GM04503 (cell line): ENCODE results near the gene APOBEC4.

Experiments used
- DNase-seq: peaks from one replicate; pipeline ENCODE4 v3.0.0-alpha.2; 2012; ENCODE audit warnings: low read depth

Gene APOBEC4

DNA sequence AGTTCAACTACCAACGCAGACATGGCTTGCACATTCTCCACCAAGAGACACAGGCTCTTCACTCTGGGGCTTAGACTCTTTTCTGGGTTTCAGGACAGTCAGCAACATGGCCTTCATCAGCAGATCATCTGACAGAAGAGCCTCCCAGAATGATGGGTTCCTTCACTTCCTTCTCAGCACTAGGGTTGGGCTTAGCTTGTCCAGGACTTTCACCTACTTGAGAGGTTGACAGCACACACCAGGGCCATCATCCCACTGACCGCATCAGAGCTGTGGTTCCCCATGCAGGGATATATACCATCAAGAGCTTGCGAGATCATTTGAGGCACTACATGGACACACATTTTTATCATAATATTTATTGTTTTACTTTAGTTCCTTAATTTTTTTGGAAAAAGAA lies 52.5 kb downstream of the APOBEC4 start:
- DNase-seq = no peak

GRCh38 chr1:183600136-183600535 lies 53.0 kb downstream of the APOBEC4 start:
- peak; percentile 78 for DNase-seq

GRCh38 chr1:183598386-183598785 lies 54.7 kb downstream of the APOBEC4 start:
- DNase-seq = no peak

DNA sequence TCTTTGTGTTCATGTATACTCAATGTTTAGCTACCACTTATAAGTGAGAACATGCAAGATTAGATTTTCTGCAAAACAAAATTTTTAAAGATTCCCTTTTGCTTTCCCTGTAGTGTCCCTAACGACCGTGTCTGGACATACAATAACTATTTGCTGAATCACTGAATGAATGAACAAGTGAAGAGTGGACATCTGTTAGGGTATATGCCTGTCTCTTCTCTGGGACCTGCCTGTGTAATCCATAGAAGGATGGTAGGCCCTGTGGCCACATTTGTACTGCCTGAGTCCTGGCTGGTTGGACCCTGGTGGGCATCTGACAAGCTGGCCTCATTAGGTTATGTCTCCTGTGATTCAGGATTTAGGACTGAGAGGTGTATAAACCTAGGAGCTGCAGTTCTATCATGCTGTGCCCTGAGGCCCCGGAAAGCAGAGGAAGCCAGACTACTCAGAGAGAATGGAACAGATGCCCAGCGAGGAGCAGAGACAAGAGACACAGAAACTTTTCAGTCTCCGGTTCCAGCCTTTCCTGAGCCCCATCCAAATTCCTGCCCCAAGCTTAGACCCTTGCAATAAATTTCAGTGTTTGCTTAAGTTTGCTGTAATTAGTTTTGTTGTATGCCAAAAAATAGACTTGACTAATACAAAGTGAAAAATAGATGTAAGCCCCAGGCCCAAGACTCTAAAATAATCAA lies 55.3 kb downstream of the APOBEC4 start:
- DNase-seq = no peak

DNA sequence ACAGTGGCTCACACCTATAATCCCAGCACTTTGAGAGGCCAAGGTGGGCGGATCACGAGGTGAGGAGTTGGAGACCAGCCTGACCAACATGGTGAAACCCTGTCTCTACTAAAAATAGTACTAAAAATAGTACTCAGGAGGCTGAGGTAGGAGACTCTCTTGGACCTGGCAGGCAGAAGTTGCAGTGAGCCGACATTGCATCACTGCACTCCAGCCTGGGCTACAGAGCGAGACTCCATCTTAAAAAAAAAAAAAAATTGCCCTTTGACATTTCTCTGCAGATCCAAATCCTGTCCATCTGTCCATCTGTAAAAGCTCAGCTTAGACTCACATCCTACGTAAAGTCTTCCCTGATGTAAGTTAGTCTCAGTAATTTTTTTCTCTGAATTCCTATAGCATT lies 56.6 kb downstream of the APOBEC4 start:
- no peak for DNase-seq
